ENCODE data around the gene PLCH1.

Gene PLCH1

DNA sequence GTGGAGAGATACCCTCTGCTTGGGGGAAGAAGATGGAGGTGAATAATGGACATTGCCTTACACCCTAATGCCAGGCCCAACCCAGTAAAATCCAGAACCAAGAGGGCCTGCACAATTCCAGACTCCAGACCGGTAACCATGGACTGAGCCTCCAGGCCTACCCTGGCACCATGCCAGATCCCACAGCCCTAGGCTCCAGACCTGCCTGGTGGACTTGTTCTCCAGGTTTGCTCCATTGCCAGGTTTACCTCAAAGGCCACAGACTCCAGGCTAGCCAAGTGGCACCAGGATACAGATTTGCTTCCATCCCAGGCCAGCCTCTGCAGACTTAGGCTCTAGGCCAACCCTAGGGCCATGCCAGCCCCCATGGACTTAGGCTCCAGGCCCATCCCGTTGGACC, 14.0 kb downstream of the PLCH1 start:
- H3K4me3 ChIP-seq (ENCODE audit: low read depth, low read length), result no peak overlapping the region
- TF ChIP-seq, protein P1, sequence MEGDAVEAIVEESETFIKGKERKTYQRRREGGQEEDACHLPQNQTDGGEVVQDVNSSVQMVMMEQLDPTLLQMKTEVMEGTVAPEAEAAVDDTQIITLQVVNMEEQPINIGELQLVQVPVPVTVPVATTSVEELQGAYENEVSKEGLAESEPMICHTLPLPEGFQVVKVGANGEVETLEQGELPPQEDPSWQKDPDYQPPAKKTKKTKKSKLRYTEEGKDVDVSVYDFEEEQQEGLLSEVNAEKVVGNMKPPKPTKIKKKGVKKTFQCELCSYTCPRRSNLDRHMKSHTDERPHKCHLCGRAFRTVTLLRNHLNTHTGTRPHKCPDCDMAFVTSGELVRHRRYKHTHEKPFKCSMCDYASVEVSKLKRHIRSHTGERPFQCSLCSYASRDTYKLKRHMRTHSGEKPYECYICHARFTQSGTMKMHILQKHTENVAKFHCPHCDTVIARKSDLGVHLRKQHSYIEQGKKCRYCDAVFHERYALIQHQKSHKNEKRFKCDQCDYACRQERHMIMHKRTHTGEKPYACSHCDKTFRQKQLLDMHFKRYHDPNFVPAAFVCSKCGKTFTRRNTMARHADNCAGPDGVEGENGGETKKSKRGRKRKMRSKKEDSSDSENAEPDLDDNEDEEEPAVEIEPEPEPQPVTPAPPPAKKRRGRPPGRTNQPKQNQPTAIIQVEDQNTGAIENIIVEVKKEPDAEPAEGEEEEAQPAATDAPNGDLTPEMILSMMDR (IDR thresholded peaks at IDR 0.05; ENCODE audit: insufficient read depth, low read length, missing control alignments), result no peak
- CTCF ChIA-PET, result interaction anchor here (1.1 kb wide), 1 partner anchor 29 kb away, joined by 3 read pairs; no protein-coding TSS in a partner anchor
- DNase-seq (ENCODE audit: low read depth, low spot score), result no peak
- POLR2A ChIA-PET, result no interaction called here

DNA sequence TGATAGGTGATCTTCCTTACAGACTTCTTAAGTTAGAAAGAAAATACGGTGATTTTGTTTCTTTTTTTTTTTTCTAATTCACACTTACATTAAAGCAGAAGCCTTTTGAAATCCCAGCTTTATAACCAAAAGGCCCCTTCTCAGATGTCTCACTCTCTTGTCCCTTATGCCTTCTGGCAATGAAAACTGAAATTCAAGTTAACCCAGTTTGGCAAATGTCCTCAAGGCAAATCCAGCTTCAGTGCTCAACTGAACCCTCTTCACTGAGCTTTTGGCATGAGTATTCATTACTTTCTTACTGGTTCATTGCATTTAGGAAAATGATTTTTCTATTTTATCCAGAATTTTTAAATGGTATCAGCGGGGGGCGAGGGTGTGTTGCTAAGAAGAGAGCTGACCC, 17.0 kb downstream of the PLCH1 start:
- no peak for DNase-seq (ENCODE audit: low read depth, low spot score)
- ChIA-PET POLR2A (no interaction called here), CTCF (interaction anchor here (1.9 kb wide), 1 partner anchor 26 kb away, joined by 5 read pairs; no protein-coding TSS in a partner anchor)
- TF ChIP-seq, protein P1 (IDR thresholded peaks at IDR 0.05; ENCODE audit: insufficient read depth, low read length, missing control alignments), result no peak
- H3K4me3 ChIP-seq (ENCODE audit: low read depth, low read length), result no peak overlapping the region

DNA sequence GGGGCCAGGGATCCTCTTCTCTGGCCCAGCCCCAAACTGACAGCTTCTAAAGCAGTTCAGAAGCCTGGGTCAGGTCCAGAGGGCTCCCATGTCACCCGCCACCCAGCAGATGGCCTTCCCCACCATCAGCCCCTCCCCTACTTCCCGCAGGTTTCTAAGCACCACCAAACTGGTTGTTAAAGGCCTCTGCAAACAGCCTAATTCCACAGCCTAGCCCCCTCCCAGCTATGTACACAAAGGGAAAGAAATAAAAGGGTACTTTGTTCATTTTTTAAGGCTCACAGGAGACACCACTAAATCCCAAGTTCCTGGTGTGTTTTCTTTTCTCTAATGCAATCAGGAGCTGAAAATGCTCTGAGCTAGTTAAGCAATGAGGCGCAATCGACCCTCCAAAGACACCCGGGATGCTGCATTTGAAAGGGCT, 30.6 kb downstream of the PLCH1 start:
- ChIA-PET CTCF (interaction anchor here (1.5 to 7.2 kb wide), 3 partner anchors 12 to 391 kb away, joined by 3 to 49 read pairs (median 11); no protein-coding TSS in a partner anchor), POLR2A (no interaction called here)
- no peak overlapping the region for H3K4me3 ChIP-seq (ENCODE audit: low read depth, low read length)
- TF ChIP-seq, protein P1 (IDR thresholded peaks at IDR 0.05; ENCODE audit: insufficient read depth, low read length, missing control alignments), result no peak
- DNase-seq (ENCODE audit: low read depth, low spot score), result no peak

DNA sequence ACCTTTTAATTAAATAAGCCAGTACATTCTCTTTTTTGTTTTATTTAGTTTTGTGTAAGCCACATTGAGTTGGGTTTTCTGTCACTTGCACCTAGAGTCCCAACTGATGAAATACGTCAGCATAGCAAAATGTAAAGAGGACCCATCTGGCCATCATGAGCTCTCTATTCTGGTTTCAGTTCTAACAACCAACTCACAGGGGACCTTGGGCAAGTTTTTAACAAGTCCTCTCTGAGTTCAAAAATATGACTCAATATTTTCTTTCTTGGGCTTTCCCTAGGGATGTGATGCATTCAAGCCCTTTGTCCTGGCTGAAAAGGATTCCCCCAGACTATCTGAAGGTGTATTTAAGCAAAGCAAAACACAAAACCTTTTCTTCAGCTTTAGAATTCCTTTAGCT, 32.9 kb downstream of the PLCH1 start:
- ChIA-PET CTCF (interaction anchor here (0.8 to 7.2 kb wide), 4 partner anchors 9 to 330 kb away, joined by 3 to 49 read pairs (median 4); no protein-coding TSS in a partner anchor), POLR2A (no interaction called here)
- TF ChIP-seq, protein P1 (IDR thresholded peaks at IDR 0.05; ENCODE audit: insufficient read depth, low read length, missing control alignments), result no peak
- no peak overlapping the region for H3K4me3 ChIP-seq (ENCODE audit: low read depth, low read length)
- DNase-seq (ENCODE audit: low read depth, low spot score), result no peak

DNA sequence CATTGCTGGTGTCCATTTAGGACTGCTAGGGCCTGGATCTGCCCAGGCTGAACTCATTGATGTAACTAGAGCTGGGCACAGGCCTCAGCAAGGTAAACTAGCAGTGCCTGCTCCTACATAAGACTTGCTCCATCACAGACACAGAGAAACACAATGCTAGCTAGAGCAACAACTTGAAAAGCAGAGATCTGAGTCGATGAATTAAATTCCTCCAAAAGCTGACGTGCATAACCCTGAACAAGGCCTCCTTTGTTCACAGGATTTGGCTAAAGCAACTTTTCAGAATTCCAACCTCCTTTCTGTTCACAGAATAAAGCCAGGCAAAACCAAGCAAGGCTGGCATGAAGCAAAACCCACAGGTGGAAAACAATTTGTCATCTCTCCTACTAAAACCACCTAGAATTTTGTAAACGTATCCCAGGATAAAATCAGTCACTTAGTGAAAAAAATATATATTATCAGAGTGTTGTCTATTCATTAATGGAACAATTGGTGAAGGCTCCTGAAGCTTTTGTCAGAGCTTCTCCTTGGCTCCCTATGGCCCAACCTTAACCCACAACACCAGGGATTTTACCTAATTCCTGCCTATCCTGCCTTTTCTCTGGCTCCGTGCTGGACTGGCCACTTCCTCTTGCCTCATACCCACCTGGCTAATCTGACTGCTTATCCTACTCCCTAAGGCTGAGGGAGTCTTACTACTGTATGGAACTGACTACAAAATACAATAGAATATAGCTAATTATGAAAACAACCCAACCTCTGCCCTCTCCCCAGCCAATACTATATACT, 39.9 kb downstream of the PLCH1 start:
- TF ChIP-seq, protein P1 (IDR thresholded peaks at IDR 0.05; ENCODE audit: insufficient read depth, low read length, missing control alignments), result no peak
- H3K4me3 ChIP-seq (ENCODE audit: low read depth, low read length), result no peak overlapping the region
- POLR2A ChIA-PET, result interaction anchor here (0.7 kb wide), 1 partner anchor 71 kb away, joined by 5 read pairs; no protein-coding TSS in a partner anchor
- no peak for DNase-seq (ENCODE audit: low read depth, low spot score)
- CTCF ChIA-PET, result interaction anchor here (0.7 to 7.1 kb wide), 5 partner anchors 8 to 352 kb away, joined by 3 to 298 read pairs (median 49); no protein-coding TSS in a partner anchor

GRCh38 chr3:155704061-155704460, 40.8 kb downstream of the PLCH1 start:
- ChIA-PET CTCF (interaction anchor here (1.3 to 7.1 kb wide), 6 partner anchors 9 to 351 kb away, joined by 3 to 298 read pairs (median 50); no protein-coding TSS in a partner anchor), POLR2A (no interaction called here)
- H3K4me3 ChIP-seq (ENCODE audit: low read depth, low read length), result no peak overlapping the region
- DNase-seq (ENCODE audit: low read depth, low spot score), result no peak
- TF ChIP-seq, protein P1 (IDR thresholded peaks at IDR 0.05; ENCODE audit: insufficient read depth, low read length, missing control alignments), result no peak
